A673 (cell line): ENCODE results near the gene ZBTB24. TPM values are rescaled to one million over a fixed set of nuclear protein-coding genes. Genes with fewer than 3 reads are reported as not detected.

ENCODE experiments used
- Bru-seq: library from RNA; stranded (reverse); fragments of 400-500 nt; gene quantifications from one replicate; lab custom pipeline; 2021; lab: Mats Ljungman, UMichigan
- BruChase-seq, 2 experiments: library from RNA; stranded (reverse); fragments of 400-500 nt; gene quantifications; one replicate each; lab custom pipeline; 2021; lab: Mats Ljungman, UMichigan
- BruUV-seq: library from RNA; stranded (reverse); fragments of 400-500 nt; replicated peaks from 2 replicates; lab custom pipeline; 2021; lab: Mats Ljungman, UMichigan
- CTCF ChIA-PET: fragments of 300-600 bp; sonication (Branson Sonifier 250); formaldehyde crosslinking; loops from one replicate; lab custom pipeline; 2022; ENCODE audit warnings: antibody characterized with exemption; lab: Charles Lee
- POLR2A ChIA-PET: fragments of 300-600 bp; sonication (Branson Sonifier 250); formaldehyde crosslinking; loops from one replicate; lab custom pipeline; 2022; ENCODE audit warnings: antibody characterized with exemption; ENCODE audit not compliant: low non-redundant PET; lab: Charles Lee
- DNase-seq: peaks from one replicate; pipeline ENCODE4 v3.0.0-alpha.2; 2015; ENCODE audit warnings: low spot score
- H3K27ac ChIP-seq: fragments of 200-600 bp; sonication (generic); 2 replicates; pipeline ENCODE4 v1.5.1; 2016; ENCODE audit warnings: mixed run types, low read depth, mild to moderate bottlenecking, mixed read lengths, antibody characterized with exemption, low read length; ENCODE audit not compliant: poor library complexity, severe bottlenecking
- H3K27me3 ChIP-seq: fragments of 200-600 bp; sonication (generic); replicated peaks from 2 replicates; pipeline ENCODE4 v1.6.1; 2017; ENCODE audit warnings: mixed run types, low read depth, mild to moderate bottlenecking, mixed read lengths, antibody characterized with exemption, low read length; ENCODE audit not compliant: insufficient read depth, poor library complexity
- H3K36me3 ChIP-seq: fragments of 200-600 bp; sonication (generic); 2 replicates; pipeline ENCODE4 v1.6.1; 2016; ENCODE audit warnings: mixed run types, mild to moderate bottlenecking, mixed read lengths, antibody characterized with exemption, low read length; ENCODE audit not compliant: insufficient read depth, poor library complexity, severe bottlenecking
- H3K4me1 ChIP-seq: fragments of 200-600 bp; sonication (generic); 2 replicates; pipeline ENCODE4 v1.6.1; 2017; ENCODE audit warnings: mixed run types, mild to moderate bottlenecking, mixed read lengths, antibody characterized with exemption, low read length; ENCODE audit not compliant: insufficient read depth, poor library complexity, severe bottlenecking
- H3K4me3 ChIP-seq: fragments of 200-600 bp; sonication (generic); 2 replicates; pipeline ENCODE4 v1.5.1; 2016; ENCODE audit warnings: low read depth, mixed run types, mild to moderate bottlenecking, mixed read lengths, low read length; ENCODE audit not compliant: poor library complexity, severe bottlenecking
- H3K9me3 ChIP-seq: fragments of 200-600 bp; sonication (generic); 2 replicates; pipeline ENCODE4 v1.6.1; 2016; ENCODE audit warnings: mixed run types, low read depth, mild to moderate bottlenecking, mixed read lengths, antibody characterized with exemption, low read length; ENCODE audit not compliant: poor library complexity, severe bottlenecking
- EZH2 ChIP-seq: fragments of 200-600 bp; sonication (generic); IDR thresholded peaks from 2 replicates; pipeline ENCODE4 v1.6.1; 2017; ENCODE audit warnings: borderline replicate concordance, low read depth, mild to moderate bottlenecking, mixed read lengths, antibody characterized with exemption, low read length; ENCODE audit not compliant: poor library complexity, severe bottlenecking
- intact Hi-C: fragments of 100-400 bp; cut with micrococcal nuclease; formaldehyde crosslinking; loops from one replicate; pipeline ENCODE4 v1.10.0; 2022; ENCODE audit not compliant: unreplicated experiment
- long read RNA-seq: library from polyadenylated mRNA; stranded (forward); transcript quantifications from one replicate; pipeline ENCODE4 v2.0.0, GENCODE V29; 2022
- total RNA-seq: library from RNA; stranded (reverse); gene quantifications from 2 replicates; pipeline ENCODE4 v1.2.3, GENCODE V29; 2021
- TF ChIP-seq, protein P1 (sequence below): fragments of 300-800, 200-600 bp; sonication (generic); conservative IDR thresholded peaks from 2 replicates; pipeline ENCODE4 v1.5.1; 2017; ENCODE audit warnings: low read depth, mild to moderate bottlenecking, antibody characterized with exemption, low read length, moderate library complexity, mixed read lengths

ZBTB24 gene
- total RNA-seq (12.9 and 15.5 TPM in 2 replicates), Bru-seq, nascent RNA (percentile 90 among the genes with signal in this experiment), BruChase-seq, experiment 1, labeled RNA remaining after a 2-hour chase (percentile 94 among the genes with signal in this experiment), BruChase-seq, experiment 2, labeled RNA remaining after a 6-hour chase (percentile 85 among the genes with signal in this experiment)
- long read RNA-seq, full-length matches to known transcripts: 17 of 33 reads
- long read RNA-seq, partial matches to known transcripts: 4 of 33 reads
- long read RNA-seq, other reads (novel, unspliced or antisense): 12 of 33 reads

DNA sequence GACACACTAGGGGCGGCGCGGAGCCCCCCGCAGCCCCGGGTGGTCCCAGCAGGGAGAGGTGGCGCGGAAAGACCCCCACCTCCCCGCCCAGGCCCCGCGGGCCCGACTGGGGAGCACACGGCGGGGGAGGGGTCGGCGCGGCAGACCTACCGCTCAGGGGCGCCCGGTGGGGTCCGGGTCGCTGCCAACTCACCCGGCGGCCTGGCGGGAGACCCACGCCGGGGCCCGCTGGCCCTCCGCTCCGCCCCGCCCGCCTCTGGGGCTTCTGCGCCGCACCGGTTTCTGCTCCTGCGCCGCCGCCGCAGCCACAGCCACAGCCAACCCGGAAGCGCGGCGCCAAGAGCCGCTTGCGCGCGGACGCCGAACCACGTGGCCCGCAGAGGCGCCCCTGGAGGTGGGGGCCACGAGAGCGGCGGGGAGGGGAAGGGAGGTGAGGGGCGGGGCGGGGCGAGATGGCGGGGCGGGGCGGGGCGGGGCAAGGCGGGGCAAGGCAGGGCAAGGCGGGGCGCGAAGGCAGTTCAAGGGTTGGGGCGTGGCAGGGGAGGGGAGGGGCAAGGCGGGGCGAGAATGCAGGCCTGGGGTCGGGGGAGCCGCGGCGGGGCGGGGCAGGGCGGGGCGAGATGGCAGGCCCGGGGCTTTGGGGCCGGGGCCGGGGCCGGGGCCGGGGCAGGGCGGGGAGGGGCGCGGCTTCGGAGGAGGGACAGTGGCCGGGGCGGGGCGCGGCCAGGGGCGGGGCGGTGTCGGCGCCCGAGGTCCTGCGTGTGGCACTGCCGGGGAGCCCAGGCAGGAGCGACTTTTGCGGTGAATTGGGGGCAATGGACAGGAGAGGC is at the start of gene ZBTB24:
ZBTB24 (minus strand) TSS at position 315 of the 830 bp plus-strand sequence. CDS start 1,193 bp downstream, outside the sequence.
- H3K4me1 ChIP-seq: peaks cover 19% of the 10 kb centered on the region
- peak within 1 kb of the TSS; percentile 79 for H3K27ac ChIP-seq
- ChIA-PET POLR2A (no interaction called here), CTCF (no interaction called here)
- TF ChIP-seq, protein P1, sequence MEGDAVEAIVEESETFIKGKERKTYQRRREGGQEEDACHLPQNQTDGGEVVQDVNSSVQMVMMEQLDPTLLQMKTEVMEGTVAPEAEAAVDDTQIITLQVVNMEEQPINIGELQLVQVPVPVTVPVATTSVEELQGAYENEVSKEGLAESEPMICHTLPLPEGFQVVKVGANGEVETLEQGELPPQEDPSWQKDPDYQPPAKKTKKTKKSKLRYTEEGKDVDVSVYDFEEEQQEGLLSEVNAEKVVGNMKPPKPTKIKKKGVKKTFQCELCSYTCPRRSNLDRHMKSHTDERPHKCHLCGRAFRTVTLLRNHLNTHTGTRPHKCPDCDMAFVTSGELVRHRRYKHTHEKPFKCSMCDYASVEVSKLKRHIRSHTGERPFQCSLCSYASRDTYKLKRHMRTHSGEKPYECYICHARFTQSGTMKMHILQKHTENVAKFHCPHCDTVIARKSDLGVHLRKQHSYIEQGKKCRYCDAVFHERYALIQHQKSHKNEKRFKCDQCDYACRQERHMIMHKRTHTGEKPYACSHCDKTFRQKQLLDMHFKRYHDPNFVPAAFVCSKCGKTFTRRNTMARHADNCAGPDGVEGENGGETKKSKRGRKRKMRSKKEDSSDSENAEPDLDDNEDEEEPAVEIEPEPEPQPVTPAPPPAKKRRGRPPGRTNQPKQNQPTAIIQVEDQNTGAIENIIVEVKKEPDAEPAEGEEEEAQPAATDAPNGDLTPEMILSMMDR: no peak
- TF ChIP-seq EZH2: no peak
- BruUV-seq: no TSS peak
- H3K36me3 ChIP-seq: peaks cover 28% of the 10 kb centered on the region
- H3K9me3 ChIP-seq: no peaks in the 10 kb centered on the region
- intact Hi-C loops: no loop called here
- peak; percentile 95 for DNase-seq
- peak within 1 kb of the TSS; percentile 74 for H3K4me3 ChIP-seq
- H3K27me3 ChIP-seq: no peaks in the 10 kb centered on the region

DNA sequence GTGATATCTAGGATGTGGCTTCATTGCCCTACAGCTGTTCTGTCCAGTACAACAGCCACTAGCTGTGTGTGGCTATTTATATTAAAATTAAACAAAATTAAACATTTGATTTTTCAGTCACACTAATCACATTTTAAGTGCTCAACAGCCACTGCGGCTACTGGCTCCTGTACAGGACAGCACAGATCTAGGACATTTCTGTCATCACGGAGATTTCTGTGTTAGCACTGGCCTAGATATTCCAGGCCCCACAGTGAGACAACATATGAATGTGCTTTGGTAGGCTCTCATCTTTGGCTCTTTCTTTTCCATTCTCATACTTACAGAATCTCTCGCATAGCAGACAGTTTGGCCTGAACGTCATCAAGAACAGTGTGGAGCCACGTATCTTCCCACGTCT is 48.4 kb upstream of the ZBTB24 start:
- no TSS peak for BruUV-seq
- Histone ChIP-seq H3K4me3 (no peak overlapping the region), H3K27ac (no peak overlapping the region), H3K4me1 (no peaks in the 10 kb centered on the region), H3K9me3 (no peaks in the 10 kb centered on the region), H3K36me3 (no peaks in the 10 kb centered on the region), H3K27me3 (no peaks in the 10 kb centered on the region)
- ChIA-PET POLR2A (no interaction called here), CTCF (no interaction called here)
- no peak for TF ChIP-seq EZH2
- TF ChIP-seq, protein P1: no peak
- no peak for DNase-seq
- intact Hi-C loops: no loop called here

DNA sequence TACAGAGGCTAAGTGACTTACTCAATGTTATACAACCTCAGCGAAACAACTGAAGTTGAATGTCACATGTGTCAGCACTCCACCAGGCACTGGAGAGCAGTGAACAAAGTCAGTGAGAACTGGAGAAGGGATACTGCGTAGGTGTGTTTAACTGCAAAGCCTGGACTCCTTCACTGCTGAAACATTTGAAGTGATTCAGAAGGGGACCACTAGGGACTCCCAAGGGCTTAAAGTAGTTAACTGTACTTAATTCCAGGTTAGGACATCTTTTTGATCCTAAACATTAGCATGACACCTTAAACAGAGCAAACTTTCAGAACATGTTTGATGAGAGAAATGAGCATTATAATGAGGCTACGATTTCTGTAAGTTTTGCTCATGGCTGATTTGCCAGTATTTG is 45.0 kb upstream of the ZBTB24 start:
- Histone ChIP-seq H3K4me3 (no peak overlapping the region), H3K27me3 (no peaks in the 10 kb centered on the region), H3K4me1 (no peaks in the 10 kb centered on the region), H3K27ac (no peak overlapping the region), H3K9me3 (peaks cover 10% of the 10 kb centered on the region), H3K36me3 (no peaks in the 10 kb centered on the region)
- intact Hi-C loops: loop anchor here (1.0 to 5.0 kb wide), 4 partner anchors 163 to 863 kb away; partner anchors contain the start of genes AK9 and FIG4
- ChIA-PET POLR2A (no interaction called here), CTCF (interaction anchor here (2.6 kb wide), 1 partner anchor 512 kb away, joined by 16 read pairs; no protein-coding TSS in a partner anchor)
- BruUV-seq: no TSS peak
- DNase-seq: peak; percentile 38
- TF ChIP-seq, protein P1: peak; percentile 44; the same call in 1 of the 2 replicates
- no peak for TF ChIP-seq EZH2
